GM12873 (cell line): ENCODE measurements around the gene SKI.

Experiments used
- CTCF ChIP-seq: IDR thresholded peaks from 2 replicates; pipeline ENCODE4 v1.5.1; 2012; ENCODE audit warnings: low read depth, mild to moderate bottlenecking, moderate library complexity, low read length, control low read depth; ENCODE audit not compliant: insufficient read depth; ENCODE audit errors: missing control alignments

The SKI gene

GRCh38 chr1:2303781-2304180 lies 75.7 kb downstream of the SKI start:
- TF ChIP-seq CTCF, result no peak

GRCh38 chr1:2304282-2304681 lies 76.2 kb downstream of the SKI start:
- TF ChIP-seq CTCF, result no peak

GRCh38 chr1:2304921-2305681 lies 77.0 kb downstream of the SKI start:
- no peak for TF ChIP-seq CTCF

GRCh38 chr1:2306151-2306978 lies 78.2 kb downstream of the SKI start:
- TF ChIP-seq CTCF, result no peak

- no peak for TF ChIP-seq CTCF
Measured at GRCh38 chr1:2307064-2307605, 79.0 kb downstream of the SKI start.

- TF ChIP-seq CTCF, result no peak
Measured at GRCh38 chr1:2307972-2308371, 79.9 kb downstream of the SKI start.

GRCh38 chr1:2308844-2309243 lies 80.7 kb downstream of the SKI start:
- no peak for TF ChIP-seq CTCF
